Activated naive CD8-positive, alpha-beta T cell (primary cell): ENCODE data around the gene RENBP.

ENCODE experiments used
- H3K27ac Mint-ChIP-seq: one replicate; pipeline ENCODE4 v1.8.0; 2021; ENCODE audit warnings: mixed read lengths
- H3K27me3 Mint-ChIP-seq: one replicate; pipeline ENCODE4 v1.8.0; 2021; ENCODE audit warnings: mixed read lengths
- H3K36me3 Mint-ChIP-seq: one replicate; pipeline ENCODE4 v1.8.0; 2021; ENCODE audit warnings: mixed read lengths
- H3K4me1 Mint-ChIP-seq: one replicate; pipeline ENCODE4 v1.8.0; 2021; ENCODE audit warnings: low read depth, mixed read lengths
- H3K4me3 Mint-ChIP-seq: one replicate; pipeline ENCODE4 v1.8.0; 2021; ENCODE audit warnings: mild to moderate bottlenecking, mixed read lengths
- H3K9me3 Mint-ChIP-seq: one replicate; pipeline ENCODE4 v1.8.0; 2021; ENCODE audit warnings: low read depth, mixed read lengths

Gene RENBP

DNA sequence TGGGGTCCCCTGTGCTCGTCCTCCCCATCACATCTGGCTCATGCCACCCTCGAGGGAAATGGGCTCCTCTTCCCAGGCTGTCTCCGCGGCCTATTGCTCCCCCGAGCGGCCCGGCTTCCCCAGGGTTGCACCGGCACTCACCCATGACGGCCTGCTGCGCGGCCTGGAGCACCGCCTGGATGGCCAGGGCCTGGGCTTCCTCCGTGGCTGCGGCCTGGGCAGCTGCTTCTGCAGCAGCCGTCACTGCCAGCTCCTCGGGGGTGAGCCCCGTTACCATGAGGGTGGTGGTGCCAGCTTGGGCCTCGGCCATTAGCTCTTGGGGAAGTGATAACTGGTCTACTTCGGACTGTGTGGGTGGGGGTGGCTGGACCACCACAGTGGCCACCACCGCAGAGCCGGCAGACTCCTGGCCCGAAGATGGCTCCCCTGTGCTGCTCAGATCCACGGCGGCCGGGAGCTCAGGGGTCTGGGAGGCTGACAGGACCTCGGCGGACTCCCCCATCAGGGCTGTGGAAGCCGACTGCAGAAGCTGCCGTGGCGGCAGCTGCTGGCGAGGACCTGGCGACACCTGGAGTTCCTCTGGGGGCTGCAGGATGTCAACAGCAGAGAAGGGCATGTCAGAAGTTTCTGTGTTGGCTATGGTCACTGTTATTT lies 8.1 kb upstream of the RENBP start:
- Mint-ChIP-seq H3K27me3 (no peaks in the 10 kb centered on the region), H3K4me3 (no peak overlapping the region), H3K4me1 (peaks cover 14% of the 10 kb centered on the region), H3K36me3 (no peaks in the 10 kb centered on the region), H3K9me3 (no peaks in the 10 kb centered on the region), H3K27ac (no peak overlapping the region)

DNA sequence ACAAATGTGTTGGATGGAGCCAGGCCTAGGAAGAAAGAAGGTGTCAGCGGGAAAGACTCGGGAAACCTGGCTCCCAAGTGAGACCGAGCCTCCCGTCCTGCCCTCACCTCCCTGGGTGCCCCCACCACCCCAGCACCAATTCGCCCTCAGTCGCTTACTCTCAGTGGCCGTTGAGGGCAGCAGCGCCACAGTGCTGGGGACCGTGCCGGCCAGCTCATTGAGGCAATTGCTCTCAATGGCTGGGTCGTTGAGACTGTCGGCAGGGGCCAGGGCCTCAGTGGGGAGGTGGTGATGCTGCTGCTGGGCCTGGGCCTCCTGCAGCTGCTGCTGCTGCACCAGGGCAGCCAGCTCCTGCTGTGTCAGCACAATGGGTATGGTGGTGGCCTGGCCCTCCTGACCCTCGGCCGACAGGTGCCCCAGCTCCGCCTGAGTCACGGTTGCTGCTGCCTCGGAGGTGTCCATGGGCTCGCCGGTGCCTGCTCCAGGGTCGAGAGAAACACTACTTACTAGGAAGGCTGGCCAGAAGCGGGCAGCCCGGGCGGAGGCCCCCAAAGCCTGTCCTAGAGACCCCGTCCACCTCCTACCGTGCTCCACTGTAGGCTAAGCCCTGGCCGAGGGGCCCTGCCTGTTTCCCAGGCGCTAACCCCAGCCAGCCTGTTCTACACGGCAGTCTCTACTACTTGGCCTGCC lies 7.4 kb upstream of the RENBP start:
- Mint-ChIP-seq H3K27me3 (no peaks in the 10 kb centered on the region), H3K9me3 (no peaks in the 10 kb centered on the region), H3K4me1 (peaks cover 17% of the 10 kb centered on the region), H3K36me3 (no peaks in the 10 kb centered on the region), H3K27ac (no peak overlapping the region), H3K4me3 (no peak overlapping the region)

DNA sequence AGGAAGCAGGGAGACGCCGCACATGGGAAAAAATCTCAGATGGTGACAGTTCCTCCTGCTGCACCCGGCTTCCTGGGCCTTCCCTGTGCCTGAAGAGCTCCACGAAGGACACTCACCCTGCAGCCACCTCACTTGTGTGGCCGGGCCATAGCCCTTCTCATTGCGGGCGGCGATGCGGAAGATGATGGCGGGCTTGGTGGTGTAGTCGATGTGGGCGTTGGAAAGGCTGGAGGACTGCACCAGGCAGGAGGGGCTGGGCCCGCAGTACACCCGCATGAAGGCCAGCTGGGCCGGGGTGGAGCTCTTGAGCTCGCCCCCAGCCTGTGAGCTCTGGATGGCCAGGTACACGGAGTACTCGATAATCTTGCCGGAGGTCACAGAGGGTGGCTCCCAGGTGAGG lies 5.7 kb upstream of the RENBP start:
- Mint-ChIP-seq H3K27ac (no peak overlapping the region), H3K27me3 (no peaks in the 10 kb centered on the region), H3K36me3 (no peaks in the 10 kb centered on the region), H3K4me1 (peaks cover 17% of the 10 kb centered on the region), H3K9me3 (no peaks in the 10 kb centered on the region), H3K4me3 (no peak overlapping the region)

DNA sequence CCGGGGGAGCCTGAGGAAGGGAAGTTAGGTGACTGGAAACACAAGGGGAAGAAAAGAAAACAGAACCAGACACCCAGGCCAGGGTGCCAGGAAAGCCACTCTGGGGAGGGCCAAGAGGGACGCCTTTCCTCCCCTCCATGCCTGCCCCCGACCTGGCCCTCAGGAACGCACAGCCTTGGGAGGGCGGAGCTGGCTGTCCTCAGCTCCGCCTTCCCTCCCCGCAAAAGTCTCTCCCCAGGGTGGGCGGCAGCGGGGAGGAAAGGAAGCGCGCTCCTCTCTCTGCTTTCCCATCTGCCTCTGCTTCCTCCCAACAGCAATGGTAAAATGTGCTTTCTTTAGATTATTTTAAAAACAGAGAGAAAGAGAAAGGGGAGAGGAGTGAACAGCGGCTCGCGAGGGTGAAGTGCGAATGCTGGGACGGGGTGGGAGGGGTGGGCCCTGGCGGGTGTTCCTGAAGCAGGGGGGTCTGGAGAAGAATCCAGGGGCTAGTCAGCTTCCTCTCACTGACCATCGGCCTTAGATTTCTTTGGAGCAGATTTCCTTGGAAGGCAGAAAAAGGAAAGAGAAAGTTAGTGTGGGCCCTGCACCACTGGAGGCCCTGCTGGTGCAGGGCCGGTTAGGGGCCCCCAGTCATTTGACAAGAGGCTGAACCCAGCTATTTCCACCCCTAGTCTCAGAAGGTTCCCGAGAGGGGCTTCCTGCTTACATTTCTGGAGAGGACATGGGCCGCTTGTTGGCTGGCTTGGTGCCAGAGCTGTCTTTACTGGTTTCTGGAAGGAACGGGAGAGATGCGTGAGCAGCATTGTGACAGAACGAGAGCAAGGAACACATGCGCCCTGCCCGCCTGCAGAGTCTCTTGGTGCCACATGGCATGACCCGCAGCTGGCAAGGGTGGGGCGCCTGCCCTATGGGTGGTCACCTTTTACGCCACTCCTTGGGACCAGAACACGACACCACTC lies 4.7 kb upstream of the RENBP start:
- no peaks in the 10 kb centered on the region for H3K36me3 Mint-ChIP-seq
- H3K9me3 Mint-ChIP-seq, result no peaks in the 10 kb centered on the region
- peak overlapping the region; percentile 76 for H3K27ac Mint-ChIP-seq
- H3K4me1 Mint-ChIP-seq, result peaks cover 17% of the 10 kb centered on the region
- H3K4me3 Mint-ChIP-seq, result peak overlapping the region; percentile 27
- H3K27me3 Mint-ChIP-seq, result no peaks in the 10 kb centered on the region

DNA sequence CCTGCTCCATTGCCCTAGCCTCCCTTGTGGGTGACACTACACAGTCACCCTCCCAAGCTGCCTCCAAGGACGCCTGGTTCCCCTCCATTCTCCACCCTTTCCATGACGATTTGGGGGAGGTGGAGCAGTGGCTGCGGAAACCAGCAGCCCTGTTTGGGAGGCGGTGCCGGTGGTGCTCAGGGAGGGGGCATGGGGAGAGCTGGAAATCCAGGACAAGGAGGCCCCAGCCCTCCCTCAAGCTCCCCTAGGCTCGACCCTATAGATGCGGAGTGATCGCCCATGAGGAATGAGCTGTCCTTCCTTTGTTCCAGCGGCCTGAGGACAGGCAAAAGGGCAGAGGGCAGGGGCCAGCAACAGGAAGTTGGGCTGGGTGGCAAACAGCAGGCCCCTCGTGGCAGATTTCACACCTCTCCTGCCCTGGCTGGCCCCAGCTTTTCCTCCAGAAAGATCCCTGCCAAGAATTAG lies 3.6 kb upstream of the RENBP start:
- peak overlapping the region; percentile 86 for H3K27ac Mint-ChIP-seq
- peaks cover 18% of the 10 kb centered on the region for H3K4me1 Mint-ChIP-seq
- no peaks in the 10 kb centered on the region for H3K36me3 Mint-ChIP-seq
- no peak overlapping the region for H3K4me3 Mint-ChIP-seq
- H3K9me3 Mint-ChIP-seq, result no peaks in the 10 kb centered on the region
- no peaks in the 10 kb centered on the region for H3K27me3 Mint-ChIP-seq

DNA sequence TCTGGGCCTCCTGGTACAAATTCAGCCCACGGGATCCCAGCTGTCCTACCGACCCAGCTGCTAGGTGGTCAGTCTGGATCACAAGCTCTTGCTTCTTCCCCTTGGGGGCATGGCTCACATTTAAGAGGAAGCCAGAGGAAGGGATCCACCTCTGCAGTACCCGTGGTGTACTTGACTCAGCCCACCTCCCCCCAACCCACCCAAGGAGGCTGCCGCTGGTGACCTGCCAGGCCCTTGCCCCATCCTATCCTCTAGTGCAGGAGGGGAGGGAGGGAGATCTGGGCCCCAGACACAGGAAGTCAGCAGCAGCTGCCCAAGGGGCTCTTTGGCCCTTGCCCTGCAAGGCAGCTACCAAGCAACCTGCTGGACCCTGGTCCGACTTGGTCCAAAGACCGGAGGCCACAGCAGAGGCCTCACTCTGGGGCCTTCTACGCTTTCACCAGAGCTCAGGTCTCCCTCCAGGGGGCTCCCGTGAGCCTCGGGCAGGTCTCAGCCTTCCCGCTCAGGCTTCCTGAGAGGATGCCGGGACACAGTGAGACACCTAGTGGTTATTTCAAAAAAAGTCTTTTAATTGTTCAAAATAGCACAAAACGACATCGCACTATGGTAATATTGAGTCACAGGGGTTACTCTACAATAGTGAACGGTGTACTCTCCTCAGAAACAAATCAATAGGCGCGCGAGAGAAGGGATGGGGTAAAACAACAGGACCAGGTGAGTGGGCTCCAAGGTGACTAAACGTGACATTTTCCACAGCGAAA lies 2.7 kb upstream of the RENBP start:
- H3K27ac Mint-ChIP-seq, result peak overlapping the region; percentile 86
- H3K4me3 Mint-ChIP-seq, result peak overlapping the region; percentile 24
- no peaks in the 10 kb centered on the region for H3K27me3 Mint-ChIP-seq
- H3K9me3 Mint-ChIP-seq, result no peaks in the 10 kb centered on the region
- H3K4me1 Mint-ChIP-seq, result peaks cover 18% of the 10 kb centered on the region
- no peaks in the 10 kb centered on the region for H3K36me3 Mint-ChIP-seq

DNA sequence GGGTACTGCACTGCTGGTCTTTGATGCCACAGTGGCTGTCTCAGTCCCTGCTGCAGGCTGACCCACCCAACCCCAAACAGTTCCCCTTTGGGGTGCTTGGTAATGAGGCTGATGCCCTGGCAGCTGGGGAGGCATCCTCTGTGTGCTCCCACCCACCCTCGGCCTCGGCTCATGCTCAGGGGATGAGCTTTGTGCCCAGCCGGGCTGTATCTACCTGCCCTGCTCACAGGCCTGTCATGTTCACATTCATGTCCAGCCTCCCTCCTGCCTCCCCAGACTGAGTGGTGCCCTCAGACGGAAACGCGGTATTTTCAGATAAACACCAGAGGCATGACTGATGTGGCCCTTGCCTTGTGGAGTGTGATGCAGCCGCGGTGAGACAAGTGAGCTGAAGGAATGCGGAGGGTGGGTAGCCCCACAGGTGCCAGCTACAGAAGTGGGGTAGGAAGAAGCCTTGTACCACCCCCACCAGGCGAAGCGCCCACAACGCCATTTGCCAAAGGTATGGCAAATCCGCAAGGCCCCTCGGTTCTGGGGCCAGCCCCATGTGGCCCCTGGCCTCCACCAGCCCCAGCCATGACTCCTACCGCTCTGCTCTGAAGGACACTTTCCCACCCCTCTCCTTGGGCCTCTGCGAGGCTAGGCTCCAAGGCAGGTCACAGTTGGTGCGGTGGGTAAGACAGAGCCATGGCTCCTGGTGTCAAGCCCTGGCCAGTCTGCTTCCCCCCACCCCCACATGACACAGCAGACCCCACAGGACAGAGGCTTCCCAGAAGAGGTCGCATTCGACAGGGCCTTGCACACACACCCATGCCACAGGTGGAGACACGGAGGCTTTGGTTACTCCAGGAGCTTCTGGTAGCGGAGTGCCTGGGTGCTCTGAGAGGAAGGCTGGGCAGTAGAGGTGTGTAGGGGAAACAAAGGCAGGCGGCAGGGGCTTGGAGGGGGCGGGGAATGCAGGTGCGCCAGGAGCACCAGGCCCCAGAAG lies 1.8 kb upstream of the RENBP start:
- Mint-ChIP-seq H3K4me3 (peak overlapping the region; percentile 20), H3K27me3 (no peaks in the 10 kb centered on the region), H3K4me1 (peaks cover 19% of the 10 kb centered on the region), H3K27ac (no peak overlapping the region), H3K9me3 (no peaks in the 10 kb centered on the region), H3K36me3 (no peaks in the 10 kb centered on the region)

DNA sequence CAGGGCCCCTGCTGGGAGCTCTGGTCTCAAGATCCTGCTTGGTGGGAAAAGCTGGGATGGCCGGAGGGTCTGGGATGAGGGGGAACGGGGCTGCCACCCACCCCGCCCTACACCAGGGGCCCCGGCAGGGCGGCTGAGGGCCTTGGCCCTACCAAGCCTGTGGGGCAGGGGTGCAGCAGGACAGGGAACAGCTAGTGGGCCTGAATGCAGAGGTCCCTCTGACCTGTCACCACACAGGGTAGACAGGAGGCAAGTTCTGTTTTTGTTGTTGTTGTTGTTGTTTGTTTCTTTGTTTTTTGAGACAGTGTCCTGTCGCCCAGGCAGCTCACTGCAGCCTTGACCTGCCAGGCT lies 332 bp upstream of the RENBP start:
- Mint-ChIP-seq H3K9me3 (no peaks in the 10 kb centered on the region), H3K36me3 (no peaks in the 10 kb centered on the region), H3K27ac (peak overlapping the region; percentile 34), H3K27me3 (no peaks in the 10 kb centered on the region), H3K4me3 (no peak overlapping the region), H3K4me1 (peaks cover 24% of the 10 kb centered on the region)

DNA sequence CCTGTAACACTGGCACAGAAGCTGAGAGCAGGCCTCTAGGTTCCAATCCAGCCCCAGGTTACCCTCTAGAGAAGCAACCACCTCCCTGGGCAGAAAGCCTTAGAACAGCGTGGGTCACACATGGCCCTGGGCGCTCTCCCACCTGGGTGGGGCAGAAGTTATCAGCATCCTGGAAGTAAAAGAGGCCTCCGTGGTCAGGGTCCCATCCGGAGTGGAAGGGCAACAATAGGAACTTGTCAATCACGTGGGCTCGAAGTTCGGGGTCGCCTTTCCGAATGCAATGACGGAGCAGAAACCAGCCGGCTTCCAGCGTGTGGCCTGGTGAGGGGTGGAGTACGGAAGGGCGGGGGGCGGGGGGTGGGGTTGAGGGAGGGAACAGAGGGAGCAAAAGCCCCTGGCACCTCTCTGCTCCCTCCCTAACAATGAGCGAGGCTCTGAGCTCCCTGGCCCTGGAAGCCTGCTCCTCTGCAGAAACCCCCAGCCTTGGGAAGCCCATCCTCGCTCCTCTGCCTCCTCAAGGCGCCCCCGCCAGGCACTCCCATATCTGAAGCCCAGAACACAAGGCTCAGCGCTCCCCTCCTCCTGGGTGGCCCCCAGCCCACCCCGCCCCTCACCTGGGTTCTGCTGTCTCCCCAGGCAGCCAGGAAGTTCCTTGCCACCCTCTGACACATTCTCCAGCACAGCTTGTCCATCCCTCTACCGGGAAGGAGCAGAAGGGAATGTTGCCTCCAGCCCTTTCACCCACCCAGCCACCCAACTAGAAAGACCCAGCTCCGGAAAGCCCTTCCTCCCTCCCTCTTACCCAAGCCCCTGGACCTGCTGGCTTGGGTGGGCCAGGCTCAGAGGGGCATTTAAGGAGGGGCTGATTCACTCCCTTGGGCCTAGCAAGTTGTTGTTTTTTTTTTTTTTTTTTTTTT lies 2.8 kb downstream of the RENBP start:
- H3K27me3 Mint-ChIP-seq, result no peaks in the 10 kb centered on the region
- H3K9me3 Mint-ChIP-seq, result no peaks in the 10 kb centered on the region
- no peaks in the 10 kb centered on the region for H3K36me3 Mint-ChIP-seq
- H3K27ac Mint-ChIP-seq, result peak overlapping the region; percentile 89
- H3K4me1 Mint-ChIP-seq, result peaks cover 18% of the 10 kb centered on the region
- peak overlapping the region; percentile 74 for H3K4me3 Mint-ChIP-seq

DNA sequence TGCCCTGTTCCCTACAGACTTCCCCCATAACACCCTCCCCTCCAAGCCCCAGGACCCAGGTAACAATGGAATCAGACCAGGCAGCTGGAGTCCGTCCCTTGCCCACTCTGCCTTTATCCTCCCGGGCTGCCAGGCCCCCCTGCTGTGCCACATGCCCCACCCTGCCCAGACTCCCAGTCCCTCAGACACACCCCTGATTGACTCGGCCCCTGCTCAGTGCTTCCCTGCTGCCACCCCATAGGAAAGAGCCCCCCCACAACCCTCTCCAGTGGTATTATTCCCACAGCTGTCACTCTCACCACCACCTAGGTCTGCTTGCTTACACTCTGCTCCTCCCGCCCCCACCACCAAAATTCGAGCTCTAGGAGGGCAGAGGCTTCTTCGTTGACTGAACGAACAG lies 4.9 kb downstream of the RENBP start:
- peaks cover 24% of the 10 kb centered on the region for H3K4me1 Mint-ChIP-seq
- no peaks in the 10 kb centered on the region for H3K27me3 Mint-ChIP-seq
- no peaks in the 10 kb centered on the region for H3K36me3 Mint-ChIP-seq
- H3K4me3 Mint-ChIP-seq, result no peak overlapping the region
- H3K9me3 Mint-ChIP-seq, result no peaks in the 10 kb centered on the region
- H3K27ac Mint-ChIP-seq, result no peak overlapping the region

DNA sequence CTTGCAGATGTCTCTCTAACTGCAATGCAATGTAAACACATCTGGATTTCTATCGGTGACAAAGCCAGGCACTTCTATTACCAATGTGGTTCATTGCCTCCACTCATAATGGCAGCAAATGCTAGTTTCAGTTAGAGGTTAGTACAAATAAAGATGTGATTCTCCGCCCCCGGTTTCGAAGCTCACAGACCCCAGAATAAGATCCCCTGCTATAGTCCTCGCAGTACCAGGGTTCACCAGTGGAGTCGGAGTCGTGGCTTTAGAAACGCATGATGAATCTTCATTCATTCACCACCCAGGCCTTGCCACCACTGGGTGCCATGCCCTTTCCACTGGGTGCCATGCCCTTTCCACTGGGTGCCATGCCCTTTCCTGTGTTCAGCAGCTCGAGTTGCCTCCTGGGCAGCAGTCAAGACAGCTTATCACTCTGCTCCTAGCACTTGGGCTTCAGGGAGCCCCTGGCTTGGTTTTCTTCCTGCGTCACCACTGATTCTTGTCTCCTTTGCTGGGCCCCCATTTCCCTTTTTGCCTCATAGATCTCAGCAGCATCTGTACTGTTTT lies 6.1 kb downstream of the RENBP start:
- Mint-ChIP-seq H3K4me3 (peak overlapping the region; percentile 35), H3K27ac (peak overlapping the region; percentile 6), H3K27me3 (no peaks in the 10 kb centered on the region)

DNA sequence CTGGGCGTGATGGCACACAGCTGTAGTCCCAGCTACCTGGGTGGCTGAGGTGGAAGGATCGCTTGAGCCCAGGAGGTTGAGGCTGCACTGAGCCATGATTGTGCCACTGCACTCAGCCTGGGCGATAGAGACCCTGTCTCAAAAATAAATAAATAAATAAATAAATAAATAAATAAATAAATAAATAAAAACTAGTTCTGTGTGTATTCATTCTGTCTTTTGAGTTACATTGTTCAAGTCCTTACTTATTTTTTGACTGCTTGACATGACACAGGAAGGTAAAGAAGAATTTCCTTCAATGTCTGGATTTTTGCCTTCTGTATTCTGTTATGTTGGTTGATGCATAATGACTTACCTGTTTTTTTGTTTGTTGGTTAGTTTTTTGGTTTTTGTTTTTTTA lies 7.4 kb downstream of the RENBP start:
- Mint-ChIP-seq H3K9me3 (no peaks in the 10 kb centered on the region), H3K4me1 (peaks cover 26% of the 10 kb centered on the region), H3K27me3 (no peaks in the 10 kb centered on the region), H3K36me3 (no peaks in the 10 kb centered on the region), H3K27ac (no peak overlapping the region), H3K4me3 (no peak overlapping the region)

More for the DNA sequence above, 6.1 kb downstream of the RENBP start:
- Mint-ChIP-seq H3K36me3 (no peaks in the 10 kb centered on the region), H3K4me1 (peaks cover 23% of the 10 kb centered on the region), H3K9me3 (no peaks in the 10 kb centered on the region)
